NCI-H128 (cell line): ENCODE measurements around the gene NPTXR.

Source experiments
- DNase-seq: peaks from one replicate; lab custom pipeline; 2025; ENCODE audit not compliant: unreplicated experiment; lab: John Stamatoyannopoulos, UW

The NPTXR gene

DNA sequence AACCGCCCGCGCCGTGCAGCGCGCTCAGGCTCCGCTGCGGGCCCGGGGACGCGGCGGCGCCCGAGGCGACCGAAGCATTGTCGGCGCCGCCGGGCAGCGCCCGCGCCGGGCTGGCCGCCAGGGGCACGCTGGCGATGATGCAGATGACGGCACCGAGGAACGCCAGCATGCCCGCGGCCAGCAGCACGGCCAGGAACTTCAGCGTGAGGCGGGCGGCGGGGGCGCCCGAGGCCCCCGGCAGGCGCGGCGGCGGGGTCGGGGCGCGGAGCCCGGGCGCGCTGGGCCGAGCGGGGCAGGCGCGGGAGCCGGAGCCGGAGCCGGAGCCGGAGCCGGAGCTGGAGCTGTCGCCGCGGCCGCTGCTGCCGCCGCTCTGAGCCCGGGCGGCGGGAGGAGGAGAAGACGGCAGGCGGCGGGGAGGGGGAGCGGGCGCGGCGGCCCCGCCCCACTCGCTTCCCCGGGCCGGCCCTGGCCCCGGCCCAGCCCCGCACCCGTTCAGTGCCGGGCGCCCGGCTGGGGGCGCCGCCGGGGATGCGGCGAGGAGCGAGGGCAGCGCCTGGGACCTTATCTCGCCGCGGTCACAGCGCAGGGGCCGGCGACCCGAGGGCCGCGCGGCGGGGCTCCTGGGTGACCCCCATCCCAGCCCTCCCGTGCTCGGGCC lies at the start of gene NPTXR:
Gene NPTXR, minus strand, starts transcription at position 372 of the 658 bp plus-strand sequence.
- DNase-seq = no peak

- no peak for DNase-seq
Measured at GRCh38 chr22:38891256-38891655, 47.4 kb upstream of the NPTXR start.

DNA sequence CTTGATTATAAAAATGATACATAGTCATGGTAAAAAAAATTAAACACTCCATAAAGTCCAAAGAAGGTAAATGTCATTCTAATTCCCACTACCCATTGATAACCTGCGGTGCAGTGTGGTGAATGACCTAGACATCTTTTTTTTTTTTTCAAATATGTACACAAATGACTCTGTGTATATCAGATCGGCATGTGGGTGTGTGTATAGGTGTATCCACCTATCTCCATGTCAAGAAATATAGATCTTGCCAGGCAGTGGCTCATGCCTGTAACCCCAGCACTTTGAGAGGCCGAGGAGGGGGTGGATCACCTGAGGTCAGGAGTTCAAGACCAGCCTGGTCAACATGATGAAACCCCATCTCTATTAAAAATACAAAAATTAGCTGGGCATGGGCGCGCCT lies 46.5 kb upstream of the NPTXR start:
- no peak for DNase-seq

- no peak for DNase-seq
Measured at GRCh38 chr22:38886333-38886732, 42.5 kb upstream of the NPTXR start.

GRCh38 chr22:38882972-38883622 lies 39.3 kb upstream of the NPTXR start:
- DNase-seq = no peak

GRCh38 chr22:38881997-38882879 lies 38.4 kb upstream of the NPTXR start:
- DNase-seq = no peak

DNA sequence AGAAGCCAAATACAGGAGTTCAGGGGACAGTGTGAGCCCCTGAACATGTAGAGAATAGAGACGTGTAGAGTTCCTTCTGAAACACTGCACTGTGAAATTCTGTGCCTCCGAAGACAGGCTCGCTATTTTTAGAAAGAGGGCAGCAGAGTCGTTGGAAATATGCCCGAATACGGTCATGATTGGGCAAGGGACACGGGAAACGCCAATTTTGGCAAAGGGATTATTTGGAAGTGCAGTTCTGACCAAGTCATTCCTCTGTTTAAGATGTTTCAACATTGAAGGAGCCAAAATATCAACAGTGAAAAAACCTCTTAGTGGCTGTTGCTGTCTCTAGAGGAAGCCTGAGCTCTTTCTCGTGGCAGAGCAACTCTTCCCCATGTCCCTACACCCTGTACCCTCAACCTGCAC lies 37.6 kb upstream of the NPTXR start:
- DNase-seq = no peak

- no peak for DNase-seq
Measured at GRCh38 chr22:38879961-38880360, 36.1 kb upstream of the NPTXR start.

- no peak for DNase-seq
Measured at GRCh38 chr22:38879108-38879729, 35.4 kb upstream of the NPTXR start.

DNA sequence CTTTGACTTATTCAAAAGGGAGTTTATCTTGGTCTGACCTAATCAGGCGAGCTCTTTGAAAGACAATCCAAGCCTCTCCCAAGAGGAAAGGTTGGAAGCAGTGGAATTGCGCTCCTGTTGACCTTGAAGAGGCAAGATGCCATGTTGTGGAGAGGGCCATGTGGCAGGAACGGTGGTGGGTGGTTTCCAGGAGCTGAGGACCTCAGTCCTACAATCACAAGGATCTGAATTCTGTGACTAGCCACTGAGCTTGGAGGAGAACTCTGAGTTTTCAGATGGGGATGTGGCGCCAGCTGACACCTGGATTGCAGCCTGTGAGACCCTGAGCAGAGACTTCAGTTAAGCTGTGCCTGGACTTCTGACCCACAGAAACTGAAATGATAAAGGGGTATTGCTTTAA lies 34.2 kb upstream of the NPTXR start:
- no peak for DNase-seq

- DNase-seq = no peak
Measured at GRCh38 chr22:38874529-38875222, 30.8 kb upstream of the NPTXR start.

- peak; percentile 52 for DNase-seq
Measured at GRCh38 chr22:38873469-38874411, 29.9 kb upstream of the NPTXR start.

GRCh38 chr22:38872831-38873248 lies 29.0 kb upstream of the NPTXR start:
- no peak for DNase-seq

DNA sequence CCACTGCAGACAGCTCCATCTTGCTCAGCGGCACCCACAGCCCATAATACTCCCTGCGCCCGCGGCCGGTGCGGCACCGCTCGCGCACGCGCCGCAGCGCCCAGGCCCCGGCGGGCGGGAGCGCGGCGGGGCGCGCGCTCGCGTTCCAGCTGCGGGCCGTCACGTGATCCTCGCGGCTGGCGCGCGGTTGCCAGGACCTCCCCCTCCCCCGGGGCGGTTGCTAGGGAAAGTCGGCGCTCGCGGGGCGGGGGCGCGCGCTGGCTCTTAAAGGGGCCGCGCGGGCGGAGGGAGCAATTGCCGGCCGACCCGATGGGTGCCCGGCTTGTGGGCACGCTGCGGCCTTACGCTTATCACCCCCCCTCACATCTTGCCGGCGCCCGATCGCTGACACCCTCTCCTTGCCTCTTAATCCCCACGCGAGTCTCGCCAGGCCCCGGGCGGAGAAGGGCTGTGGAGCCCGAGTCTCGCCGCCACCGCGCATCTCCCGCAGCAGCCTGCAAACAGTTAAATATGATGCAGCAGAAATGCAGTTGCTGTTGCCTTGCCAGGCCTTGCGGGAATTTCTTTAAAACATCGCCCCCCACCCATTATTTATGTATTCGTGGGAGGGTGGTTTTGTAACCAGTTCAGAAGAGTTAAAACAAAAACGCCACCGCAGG lies 28.5 kb upstream of the NPTXR start, which contains the start of gene CBX6:
Gene CBX6, minus strand, starts transcription at position 45 of the 659 bp plus-strand sequence. Its CDS starts 26 bp downstream, at position 19.
- DNase-seq = peak; percentile 73

- DNase-seq = no peak
Measured at GRCh38 chr22:38871360-38872171, 27.7 kb upstream of the NPTXR start.

GRCh38 chr22:38870791-38871359 lies 27.0 kb upstream of the NPTXR start:
- no peak for DNase-seq

GRCh38 chr22:38870312-38870741 lies 26.5 kb upstream of the NPTXR start:
- DNase-seq = peak; percentile 59

GRCh38 chr22:38869663-38870062 lies 25.8 kb upstream of the NPTXR start:
- DNase-seq = no peak
